ENCODE measurements around the gene CCSER2. TPM values are rescaled to one million over a fixed set of nuclear protein-coding genes. Genes with fewer than 3 reads are reported as not detected.

Gene CCSER2
- total RNA-seq, 4 donors from 2014 or later: 33.7 to 63.9 (median 47.5) TPM

GRCh38 chr10:84308021-84308420 lies 20.4 kb upstream of the CCSER2 start:
- Histone ChIP-seq H3K4me1 (peaks cover 0 to 12% (median 0%) of the 10 kb centered on the region in 4 donors), H3K27me3 (no peaks in the 10 kb centered on the region), H3K27ac (no peak overlapping the region), H3K36me3 (no peaks in the 10 kb centered on the region), H3K4me3 (no peak overlapping the region), H3K9me3 (no peaks in the 10 kb centered on the region)
- no peak for DNase-seq
- TF ChIP-seq CTCF (IDR thresholded peaks at IDR 0.05) (no peak), POLR2A (IDR thresholded peaks at IDR 0.05) (no peak)

GRCh38 chr10:84308481-84309304 lies 19.7 kb upstream of the CCSER2 start:
- Histone ChIP-seq H3K4me3 (no peak overlapping the region), H3K4me1 (peaks cover 0 to 12% (median 0%) of the 10 kb centered on the region in 4 donors), H3K27me3 (no peaks in the 10 kb centered on the region), H3K9me3 (no peaks in the 10 kb centered on the region), H3K27ac (peak overlapping the region in 1 of 4 donors; percentile 14), H3K36me3 (no peaks in the 10 kb centered on the region)
- TF ChIP-seq CTCF (IDR thresholded peaks at IDR 0.05) (no peak), POLR2A (IDR thresholded peaks at IDR 0.05) (no peak)
- DNase-seq: peak; percentile 29 to 73 (median 54)

- H3K4me3 ChIP-seq: no peak overlapping the region
- H3K9me3 ChIP-seq: no peaks in the 10 kb centered on the region
- TF ChIP-seq CTCF (IDR thresholded peaks at IDR 0.05) (no peak), POLR2A (IDR thresholded peaks at IDR 0.05) (no peak)
- peaks cover 0 to 12% (median 0%) of the 10 kb centered on the region in 4 donors for H3K4me1 ChIP-seq
- no peaks in the 10 kb centered on the region for H3K36me3 ChIP-seq
- H3K27ac ChIP-seq: no peak overlapping the region
- H3K27me3 ChIP-seq: no peaks in the 10 kb centered on the region
- DNase-seq: no peak
Observed at GRCh38 chr10:84310470-84310869, 17.9 kb upstream of the CCSER2 start.

- TF ChIP-seq CTCF (IDR thresholded peaks at IDR 0.05) (no peak), POLR2A (IDR thresholded peaks at IDR 0.05) (no peak)
- H3K27me3 ChIP-seq: no peaks in the 10 kb centered on the region
- H3K36me3 ChIP-seq: no peaks in the 10 kb centered on the region
- no peaks in the 10 kb centered on the region for H3K9me3 ChIP-seq
- peaks cover 0 to 12% (median 0%) of the 10 kb centered on the region in 4 donors for H3K4me1 ChIP-seq
- DNase-seq: no peak
- no peak overlapping the region for H3K4me3 ChIP-seq
- no peak overlapping the region for H3K27ac ChIP-seq
Observed at GRCh38 chr10:84311576-84311975, 16.8 kb upstream of the CCSER2 start.

- no peak for TF ChIP-seq POLR2A (IDR thresholded peaks at IDR 0.05)
- no peak for TF ChIP-seq CTCF (IDR thresholded peaks at IDR 0.05)
- H3K4me3 ChIP-seq: no peak overlapping the region
- no peak for DNase-seq
- H3K36me3 ChIP-seq: no peaks in the 10 kb centered on the region
- H3K9me3 ChIP-seq: no peaks in the 10 kb centered on the region
- H3K27me3 ChIP-seq: no peaks in the 10 kb centered on the region
- peaks cover 0 to 8% (median 2%) of the 10 kb centered on the region in 4 donors for H3K4me1 ChIP-seq
- H3K27ac ChIP-seq: no peak overlapping the region
Observed at GRCh38 chr10:84312816-84313215, 15.6 kb upstream of the CCSER2 start.
